Mononuclear cell (primary cell): ENCODE results near the gene PON1. TPM values are rescaled to one million over a fixed set of nuclear protein-coding genes. Genes with fewer than 3 reads are reported as not detected.

Experiments used
- H3K27me3 ChIP-seq: 2 replicates; pipeline ENCODE4 v1.6.0; 2011; ENCODE audit warnings: low read length, control low read depth; ENCODE audit not compliant: insufficient read depth
- H3K4me1 ChIP-seq: 2 replicates; pipeline ENCODE4 v1.5.1; 2011; ENCODE audit warnings: mild to moderate bottlenecking, low read length, control low read depth; ENCODE audit not compliant: insufficient read depth
- H3K4me3 ChIP-seq: 2 replicates; pipeline ENCODE4 v1.5.1; 2011; ENCODE audit warnings: mild to moderate bottlenecking, low read length, moderate library complexity
- H3K9me3 ChIP-seq: 2 replicates; pipeline ENCODE4 v1.5.1; 2011; ENCODE audit warnings: low read depth, mild to moderate bottlenecking, control low read depth, low read length
- total RNA-seq: library from RNA; depleted of rRNA; stranded (reverse); fragments of >200 nt; gene quantifications from one replicate; pipeline ENCODE4 v1.2.3, GENCODE V29; 2012

The PON1 gene
- total RNA-seq, 1 donor: not detected

GRCh38 chr7:95323410-95324129 is 762 bp downstream of the PON1 start:
- H3K27me3 ChIP-seq: no peaks in the 10 kb centered on the region
- no peak overlapping the region for H3K4me3 ChIP-seq
- H3K9me3 ChIP-seq: no peaks in the 10 kb centered on the region
- H3K4me1 ChIP-seq: no peaks in the 10 kb centered on the region

GRCh38 chr7:95322854-95323253 is 1.5 kb downstream of the PON1 start:
- H3K27me3 ChIP-seq: no peaks in the 10 kb centered on the region
- H3K4me1 ChIP-seq: no peaks in the 10 kb centered on the region
- no peak overlapping the region for H3K4me3 ChIP-seq
- no peaks in the 10 kb centered on the region for H3K9me3 ChIP-seq

- no peaks in the 10 kb centered on the region for H3K27me3 ChIP-seq
- H3K9me3 ChIP-seq: no peaks in the 10 kb centered on the region
- H3K4me3 ChIP-seq: no peak overlapping the region
- no peaks in the 10 kb centered on the region for H3K4me1 ChIP-seq
Measured at GRCh38 chr7:95322396-95322795, 1.9 kb downstream of the PON1 start.

GRCh38 chr7:95321720-95322119 is 2.6 kb downstream of the PON1 start:
- Histone ChIP-seq H3K4me3 (no peak overlapping the region), H3K4me1 (no peaks in the 10 kb centered on the region), H3K27me3 (no peaks in the 10 kb centered on the region), H3K9me3 (no peaks in the 10 kb centered on the region)

GRCh38 chr7:95320651-95321050 is 3.7 kb downstream of the PON1 start:
- H3K9me3 ChIP-seq: no peaks in the 10 kb centered on the region
- no peaks in the 10 kb centered on the region for H3K27me3 ChIP-seq
- no peak overlapping the region for H3K4me3 ChIP-seq
- no peaks in the 10 kb centered on the region for H3K4me1 ChIP-seq

GRCh38 chr7:95319570-95319969 is 4.8 kb downstream of the PON1 start:
- no peaks in the 10 kb centered on the region for H3K27me3 ChIP-seq
- no peaks in the 10 kb centered on the region for H3K9me3 ChIP-seq

GRCh38 chr7:95318501-95319100 is 5.7 kb downstream of the PON1 start:
- H3K4me1 ChIP-seq: no peaks in the 10 kb centered on the region
- no peaks in the 10 kb centered on the region for H3K27me3 ChIP-seq

More at GRCh38 chr7:95319570-95319969, 4.8 kb downstream of the PON1 start:
- no peaks in the 10 kb centered on the region for H3K4me1 ChIP-seq
- no peak overlapping the region for H3K4me3 ChIP-seq

GRCh38 chr7:95317966-95318365 is 6.4 kb downstream of the PON1 start:
- Histone ChIP-seq H3K4me1 (no peaks in the 10 kb centered on the region), H3K9me3 (no peaks in the 10 kb centered on the region), H3K4me3 (no peak overlapping the region), H3K27me3 (no peaks in the 10 kb centered on the region)

More at GRCh38 chr7:95318501-95319100, 5.7 kb downstream of the PON1 start:
- Histone ChIP-seq H3K9me3 (no peaks in the 10 kb centered on the region), H3K4me3 (no peak overlapping the region)

GRCh38 chr7:95317546-95317945 is 6.8 kb downstream of the PON1 start:
- Histone ChIP-seq H3K9me3 (no peaks in the 10 kb centered on the region), H3K4me1 (no peaks in the 10 kb centered on the region), H3K4me3 (no peak overlapping the region), H3K27me3 (no peaks in the 10 kb centered on the region)

- no peak overlapping the region for H3K4me3 ChIP-seq
- no peaks in the 10 kb centered on the region for H3K27me3 ChIP-seq
- no peaks in the 10 kb centered on the region for H3K9me3 ChIP-seq
- H3K4me1 ChIP-seq: no peaks in the 10 kb centered on the region
Measured at GRCh38 chr7:95316588-95316987, 7.7 kb downstream of the PON1 start.

- Histone ChIP-seq H3K9me3 (no peaks in the 10 kb centered on the region), H3K4me1 (no peaks in the 10 kb centered on the region), H3K4me3 (no peak overlapping the region), H3K27me3 (no peaks in the 10 kb centered on the region)
Measured at GRCh38 chr7:95312561-95312960, 11.8 kb downstream of the PON1 start.

GRCh38 chr7:95311389-95311788 is 12.9 kb downstream of the PON1 start:
- Histone ChIP-seq H3K9me3 (no peaks in the 10 kb centered on the region), H3K27me3 (no peaks in the 10 kb centered on the region), H3K4me1 (no peaks in the 10 kb centered on the region), H3K4me3 (no peak overlapping the region)

- H3K4me1 ChIP-seq: no peaks in the 10 kb centered on the region
- no peaks in the 10 kb centered on the region for H3K27me3 ChIP-seq
- no peak overlapping the region for H3K4me3 ChIP-seq
- H3K9me3 ChIP-seq: no peaks in the 10 kb centered on the region
Measured at GRCh38 chr7:95309951-95310350, 14.4 kb downstream of the PON1 start.

- no peaks in the 10 kb centered on the region for H3K9me3 ChIP-seq
Measured at GRCh38 chr7:95304990-95305389, 19.3 kb downstream of the PON1 start.

GRCh38 chr7:95303013-95303905 is 21.1 kb downstream of the PON1 start:
- Histone ChIP-seq H3K27me3 (no peaks in the 10 kb centered on the region), H3K4me3 (no peak overlapping the region), H3K4me1 (no peaks in the 10 kb centered on the region), H3K9me3 (no peaks in the 10 kb centered on the region)

More at GRCh38 chr7:95304990-95305389, 19.3 kb downstream of the PON1 start:
- no peak overlapping the region for H3K4me3 ChIP-seq
- H3K4me1 ChIP-seq: no peaks in the 10 kb centered on the region
- H3K27me3 ChIP-seq: no peaks in the 10 kb centered on the region
